Skin of body (tissue), 2 donors: ENCODE measurements around the gene TXNDC11. TPM values are rescaled to one million over a fixed set of nuclear protein-coding genes. Genes with fewer than 3 reads are reported as not detected.

Experiments used
- DNase-seq: peaks from one replicate; lab custom pipeline; 2025; lab: John Stamatoyannopoulos, UW
- total RNA-seq: library from RNA; depleted of rRNA; stranded (reverse); fragments of >200 nt; gene quantifications from one replicate; pipeline ENCODE4 v1.2.3, GENCODE V29; 2014

The TXNDC11 gene
- total RNA-seq, 1 donor from 2014 or later: 22.9 TPM

DNA sequence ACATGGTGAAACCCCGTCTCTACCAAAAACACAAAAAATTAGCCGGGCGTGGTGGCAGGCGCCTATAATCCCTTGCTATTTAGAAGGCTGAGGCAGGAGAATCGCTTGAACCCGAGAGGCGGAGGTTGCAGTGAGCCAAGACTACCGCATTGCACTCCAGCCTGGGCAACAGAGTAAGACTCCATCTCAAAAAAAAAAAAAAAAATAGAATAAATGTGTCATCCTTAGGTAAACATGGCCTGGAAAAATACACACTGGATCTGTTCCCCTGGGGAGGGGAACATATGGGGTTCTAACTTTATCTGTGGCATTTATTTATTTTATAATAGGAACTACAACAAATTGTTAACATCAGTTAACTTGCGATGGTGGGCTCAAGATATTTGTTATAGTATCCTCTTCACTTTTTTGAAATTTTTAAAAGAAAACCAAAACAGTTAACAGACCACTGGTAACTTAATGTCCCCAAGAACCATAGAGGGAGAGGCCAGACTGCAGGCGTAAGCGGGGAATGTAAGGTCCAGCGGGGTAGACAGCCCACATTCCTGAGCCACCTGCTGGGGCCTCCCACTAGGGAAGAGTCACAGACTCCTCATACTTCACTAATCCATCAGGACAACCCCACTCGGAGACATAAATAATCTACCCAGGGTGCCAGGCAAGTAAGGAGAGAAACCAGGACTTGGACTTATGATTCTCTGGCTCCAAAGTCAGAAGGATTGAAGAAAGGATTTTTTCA lies 12.5 kb upstream of the TXNDC11 start:
- DNase-seq: no peak

DNA sequence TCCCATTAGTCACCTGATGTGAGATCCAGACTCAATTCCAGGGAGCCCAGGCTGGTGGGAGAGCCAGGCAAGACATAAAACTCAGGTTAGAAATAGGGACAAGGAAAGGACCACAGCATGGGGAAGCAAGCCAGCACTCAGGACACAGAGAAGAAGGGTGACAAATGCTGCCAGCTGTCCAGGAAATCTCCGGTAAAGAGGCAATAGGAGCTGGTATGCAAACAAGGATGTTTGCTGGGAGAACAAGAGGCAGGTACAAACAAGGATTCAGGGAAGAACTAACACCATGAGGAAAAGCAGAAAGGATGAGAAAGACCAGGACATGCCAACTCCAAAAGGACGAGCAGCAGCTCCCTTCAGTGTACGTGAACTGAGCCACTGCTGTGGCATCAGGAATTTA lies 10.2 kb upstream of the TXNDC11 start:
- no peak for DNase-seq

DNA sequence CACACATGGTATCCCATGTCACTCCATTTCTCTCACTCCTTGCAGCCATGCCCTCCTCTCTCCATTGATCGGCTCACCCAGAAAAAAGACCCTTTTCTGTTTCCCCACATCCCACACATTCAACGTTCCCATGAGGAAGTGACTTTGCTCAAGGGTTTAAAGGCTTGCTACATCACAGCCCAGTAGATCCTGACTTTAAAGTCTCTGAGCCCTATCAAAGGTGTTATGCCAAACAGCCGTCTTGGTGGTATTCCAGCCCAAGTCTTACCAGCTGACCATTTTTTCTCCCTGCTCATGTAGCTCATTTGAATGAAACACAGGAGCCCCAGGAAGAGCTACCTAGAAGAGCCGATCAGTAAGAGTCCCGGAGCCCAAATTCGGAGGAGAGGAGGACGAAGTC lies 7.4 kb upstream of the TXNDC11 start:
- DNase-seq: no peak

DNA sequence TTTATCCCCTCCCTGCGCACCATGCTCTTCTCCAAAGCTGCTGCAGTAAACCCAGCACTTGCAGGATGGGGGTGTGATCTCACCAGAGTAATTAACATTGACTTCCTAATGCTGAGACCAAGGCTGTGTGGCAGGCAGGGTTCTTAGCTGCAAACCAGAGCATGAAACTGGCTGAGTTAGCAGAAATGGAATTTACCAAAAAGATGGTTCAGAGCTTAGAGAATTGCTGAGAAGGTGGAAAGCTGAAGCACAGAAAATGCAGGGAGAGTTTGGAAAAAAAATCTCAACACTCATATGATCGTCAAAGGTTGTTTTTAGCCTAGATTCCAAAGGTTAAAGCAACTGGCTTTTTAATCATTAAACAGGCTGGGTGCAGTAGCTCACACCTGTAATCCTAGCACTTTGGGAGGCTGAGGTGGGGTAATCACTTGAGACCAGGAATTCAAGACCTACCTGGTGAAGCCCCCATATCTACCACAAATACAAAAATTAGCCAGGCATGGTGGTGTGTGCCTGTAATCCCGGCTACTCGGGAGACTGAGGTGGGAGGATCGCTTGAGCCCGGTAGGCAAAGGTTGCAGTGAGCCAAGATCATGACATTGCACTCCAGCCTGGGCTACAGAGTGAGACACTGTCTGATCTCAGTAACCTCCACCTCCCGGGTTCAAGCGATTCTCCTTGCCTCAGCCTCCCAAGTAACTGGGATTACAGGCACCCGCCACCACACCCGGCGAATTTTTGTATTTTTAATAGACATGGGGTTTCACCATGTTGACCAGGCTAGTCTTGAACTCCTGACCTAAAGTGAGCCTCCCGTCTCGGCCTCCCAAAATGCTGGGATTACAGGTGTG lies 6.0 kb upstream of the TXNDC11 start:
- no peak for DNase-seq

DNA sequence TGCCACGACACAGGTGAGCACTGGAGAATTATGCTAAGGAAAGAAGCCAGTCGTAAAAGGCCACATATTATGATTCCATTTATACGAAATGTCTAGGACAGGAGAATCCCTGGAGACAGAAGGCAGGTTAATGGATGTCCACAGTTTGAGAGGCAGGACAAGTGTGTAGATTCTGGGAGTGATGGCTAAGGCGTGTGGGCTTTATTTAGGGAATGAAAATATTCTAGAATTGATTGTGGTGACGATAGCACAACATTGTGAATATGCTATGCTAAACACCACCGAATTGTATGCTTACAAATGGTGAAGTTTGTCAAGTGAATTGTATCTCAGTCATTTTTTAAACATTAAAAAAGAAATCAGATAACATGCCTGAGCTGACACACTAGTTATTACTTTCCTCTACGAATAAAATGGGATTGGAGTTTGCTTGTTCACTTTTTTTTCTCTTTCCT lies 5.3 kb upstream of the TXNDC11 start:
- no peak for DNase-seq

DNA sequence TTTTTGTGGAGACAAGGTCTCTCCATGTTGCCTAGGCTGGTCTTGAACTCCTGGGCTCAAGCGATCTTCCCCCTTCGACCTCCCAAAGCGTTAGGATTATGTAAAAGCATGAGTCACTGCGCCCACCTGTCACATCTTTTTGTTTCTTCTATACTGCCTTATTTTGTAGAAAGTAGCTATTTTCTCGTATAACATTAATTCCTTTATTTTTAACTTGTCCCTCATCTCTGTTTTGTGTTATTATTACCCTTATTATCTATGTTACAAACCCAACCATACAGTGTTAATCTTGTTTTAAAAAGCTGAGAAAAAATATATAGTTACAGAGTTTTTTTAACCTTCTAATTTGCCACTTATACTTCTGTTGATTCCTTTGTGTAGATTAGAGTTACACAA lies 1.4 kb upstream of the TXNDC11 start:
- no peak for DNase-seq

DNA sequence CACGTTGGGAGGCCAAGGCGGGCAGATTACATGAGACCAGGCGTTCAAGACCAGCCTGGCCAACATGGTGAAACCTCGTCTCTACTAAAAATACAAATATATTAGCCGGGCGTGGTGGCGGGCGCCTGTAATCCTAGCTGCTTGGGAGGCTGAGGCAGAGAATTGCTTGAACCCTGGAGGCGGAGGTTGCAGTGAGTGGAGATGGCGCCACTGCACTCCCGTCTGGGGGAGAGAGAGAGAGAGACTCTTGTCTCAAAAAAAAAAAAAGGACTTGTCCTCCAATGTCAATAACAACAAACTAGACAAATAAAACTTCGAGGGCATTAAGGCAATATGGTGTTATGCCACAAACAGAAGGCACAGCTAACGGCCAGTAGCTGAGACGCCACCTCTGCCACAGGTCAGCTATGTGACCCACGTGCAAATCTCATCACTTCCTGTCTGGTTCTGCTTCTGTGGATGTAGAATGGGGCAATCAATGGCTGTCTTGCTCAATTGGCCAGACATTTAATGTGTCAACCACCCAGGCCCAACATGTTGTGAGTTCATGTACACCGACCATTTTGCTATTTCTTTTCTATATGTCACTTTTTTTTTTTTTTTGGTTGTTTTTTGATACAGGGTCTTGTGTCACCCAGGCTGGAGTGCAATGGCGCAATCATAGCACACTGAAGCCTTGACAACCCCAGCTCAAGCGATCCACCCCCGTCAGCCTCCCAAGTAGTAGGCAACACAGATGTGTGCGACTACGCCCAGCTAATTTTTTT lies 834 bp upstream of the TXNDC11 start:
- peak; percentile 38 for DNase-seq

DNA sequence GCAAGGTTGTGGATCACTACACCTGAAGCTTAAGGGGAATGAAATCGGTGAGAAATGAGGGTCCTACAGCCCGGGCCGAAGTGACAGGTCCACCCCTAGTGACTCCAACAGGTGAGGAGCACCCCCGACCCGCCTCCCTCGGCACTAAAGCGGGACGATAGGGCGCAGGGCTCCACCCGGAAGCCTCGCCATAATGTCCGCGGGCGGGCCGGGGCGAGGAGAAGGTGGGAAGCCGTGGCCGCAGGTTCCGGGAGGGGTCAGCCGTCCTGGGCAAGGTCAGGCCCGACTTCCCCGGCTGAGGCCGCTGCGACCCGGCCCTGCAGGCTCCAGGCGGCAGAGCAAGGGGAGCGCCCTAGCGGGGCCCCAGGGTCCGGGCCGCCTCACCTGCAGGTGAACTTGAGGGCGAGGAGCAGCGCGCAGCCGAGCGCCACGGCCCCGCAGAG lies 543 bp downstream of the TXNDC11 start:
- no peak for DNase-seq

DNA sequence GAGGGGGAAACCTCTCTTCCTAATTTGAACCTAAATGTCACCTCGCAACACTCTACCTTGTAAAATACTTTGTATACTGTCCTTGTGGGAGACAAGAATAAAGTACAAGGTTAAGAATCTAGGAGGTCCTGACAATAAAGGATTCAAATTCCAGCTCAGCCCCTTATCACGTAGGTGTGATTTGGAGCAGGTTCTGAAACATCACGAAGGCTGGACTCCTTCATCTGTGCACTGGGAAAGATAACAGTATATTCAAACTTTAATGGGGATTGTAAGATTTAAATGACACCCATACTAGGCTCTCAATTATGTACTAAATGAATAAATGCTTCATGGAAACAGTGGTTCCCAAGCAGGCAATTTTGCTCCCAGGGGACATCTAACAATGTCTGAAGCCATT lies 2.1 kb downstream of the TXNDC11 start:
- no peak for DNase-seq

DNA sequence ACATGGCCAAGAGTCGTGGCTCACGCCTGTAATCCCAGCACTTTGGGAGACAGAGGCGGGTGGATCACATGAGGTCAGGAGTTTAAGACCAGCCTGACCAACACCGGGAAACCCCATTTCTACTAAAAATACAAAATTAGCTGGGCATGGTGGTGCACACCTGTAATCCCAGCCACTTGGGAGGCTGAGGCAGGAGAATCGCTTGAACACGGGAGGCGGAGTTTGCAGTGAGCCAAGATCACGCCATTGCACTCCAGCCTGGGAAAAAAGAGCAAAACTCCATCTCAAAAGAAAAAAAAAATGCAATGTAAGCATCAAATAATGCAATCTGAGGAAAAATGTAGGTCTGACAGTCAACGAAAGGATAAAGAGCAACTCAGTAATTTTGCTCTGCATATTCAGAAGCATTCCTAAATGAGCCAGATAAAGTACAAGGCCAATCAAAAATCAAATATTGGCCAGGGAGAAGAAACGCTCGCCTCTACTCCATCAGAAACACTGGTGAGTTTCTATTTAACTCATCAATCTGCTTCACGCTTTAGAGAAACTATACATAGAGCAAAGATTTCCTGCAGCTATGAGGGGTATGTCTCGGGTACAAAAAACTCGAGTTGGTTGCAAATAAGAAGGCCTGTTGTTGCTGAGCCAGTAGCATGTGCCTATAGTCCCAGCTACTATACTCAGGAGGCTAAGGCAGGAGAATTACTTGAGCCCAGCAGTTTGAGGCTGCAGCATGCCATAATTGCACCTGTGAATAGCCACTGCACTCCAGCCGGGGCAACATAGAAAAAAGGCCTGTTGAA lies 3.7 kb downstream of the TXNDC11 start:
- DNase-seq: no peak

DNA sequence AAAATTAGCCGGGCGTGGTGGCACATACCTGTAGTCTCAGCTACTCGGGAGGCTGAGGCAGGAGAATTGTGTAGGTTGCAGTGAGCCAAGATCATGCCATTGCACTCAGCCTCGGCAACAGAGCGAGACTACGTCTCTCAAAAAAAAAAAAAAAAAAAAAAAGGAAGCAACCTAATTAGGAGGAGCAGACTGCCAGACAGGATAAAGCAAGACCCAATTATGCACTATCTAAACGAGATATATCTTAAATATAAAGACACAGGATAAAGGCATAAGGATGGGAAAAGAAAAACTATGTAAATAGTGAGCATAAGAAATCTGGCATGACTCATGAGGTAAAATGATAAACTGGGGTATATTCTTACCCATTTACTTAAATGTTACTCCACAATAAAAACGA lies 4.9 kb downstream of the TXNDC11 start:
- DNase-seq: no peak

DNA sequence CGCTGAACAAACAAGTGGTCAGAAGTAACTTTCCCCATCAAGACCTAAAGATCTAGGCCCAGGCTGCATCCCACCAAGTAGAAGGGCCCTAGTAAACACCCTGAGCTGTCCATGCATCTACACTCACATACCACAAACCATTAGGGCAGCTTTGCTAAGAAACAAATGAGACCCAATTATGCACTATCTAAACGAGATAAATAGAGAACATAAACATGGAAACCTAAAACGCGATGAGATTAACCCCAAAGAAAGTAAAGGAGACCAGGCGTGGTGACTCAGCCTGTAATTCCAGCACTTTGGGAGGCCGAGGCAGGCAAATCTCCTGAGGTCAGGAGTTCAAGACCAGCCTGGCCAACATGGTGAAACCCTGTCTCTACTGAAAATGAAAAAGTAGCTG lies 5.8 kb downstream of the TXNDC11 start:
- DNase-seq: no peak

DNA sequence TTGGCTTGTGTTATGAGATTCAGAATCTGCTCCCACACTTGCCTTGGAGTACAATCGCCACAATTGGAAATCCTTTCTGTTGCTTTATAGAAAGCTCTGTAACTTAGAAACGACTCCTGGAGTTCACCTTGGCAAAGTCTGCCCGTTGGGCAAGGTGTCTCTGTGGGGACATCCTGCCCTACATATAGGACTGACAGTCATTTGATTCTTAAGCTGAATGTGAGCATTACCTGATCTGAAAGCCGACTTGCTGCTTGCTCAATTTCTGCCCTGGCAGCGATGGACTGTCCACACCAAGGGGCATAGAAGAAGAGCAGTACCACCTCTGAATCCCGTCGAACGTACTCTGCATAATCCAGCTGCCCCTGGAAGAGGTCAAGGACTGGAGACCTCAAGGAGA lies 6.9 kb downstream of the TXNDC11 start:
- DNase-seq: no peak

DNA sequence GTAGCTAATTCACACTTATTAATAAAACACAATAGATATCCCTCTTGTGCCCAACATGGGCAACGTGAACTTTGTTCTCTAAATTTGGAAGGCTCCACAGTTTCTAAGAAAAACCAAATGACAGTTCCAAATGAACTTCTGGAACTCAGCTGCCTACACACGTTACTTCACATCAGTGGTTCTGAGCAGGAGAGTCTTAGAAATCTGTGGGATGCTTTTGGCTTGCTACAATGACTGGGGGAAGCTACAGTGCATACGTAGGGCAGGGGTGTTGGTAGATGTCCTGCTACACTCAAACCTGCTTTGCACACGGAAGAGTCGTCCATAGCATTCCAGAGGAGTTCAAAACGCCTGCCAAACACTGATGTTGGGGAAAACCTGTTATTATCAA lies 8.0 kb downstream of the TXNDC11 start:
- no peak for DNase-seq

DNA sequence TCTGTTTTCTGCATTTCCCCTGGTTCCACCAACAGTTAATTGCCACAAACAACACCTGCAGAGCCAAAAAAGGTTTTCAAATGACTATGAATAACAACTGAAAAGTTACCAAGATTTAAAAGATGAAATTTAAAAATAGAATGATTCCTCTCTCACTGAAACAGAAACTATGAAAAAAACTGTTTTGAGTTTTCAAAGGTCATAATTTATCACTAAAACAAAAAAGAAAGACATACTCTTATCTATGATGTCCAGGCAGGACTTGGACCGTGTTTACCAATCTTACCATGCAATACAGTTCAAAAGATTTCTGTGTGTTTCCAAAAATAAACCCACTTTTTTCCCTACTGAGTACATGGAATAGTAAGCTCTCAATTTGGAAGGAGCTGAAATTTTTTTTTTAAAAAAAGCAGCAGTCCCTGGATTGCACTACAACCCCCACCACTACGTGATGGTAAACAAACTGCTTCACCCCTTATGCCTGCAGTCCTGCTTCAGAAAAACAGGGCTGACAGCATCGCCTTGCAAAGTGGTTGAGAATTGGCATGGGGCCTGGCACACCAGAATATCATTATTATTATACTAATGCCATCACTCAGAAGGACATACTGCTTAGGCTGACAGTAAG lies 8.5 kb downstream of the TXNDC11 start:
- DNase-seq: no peak

DNA sequence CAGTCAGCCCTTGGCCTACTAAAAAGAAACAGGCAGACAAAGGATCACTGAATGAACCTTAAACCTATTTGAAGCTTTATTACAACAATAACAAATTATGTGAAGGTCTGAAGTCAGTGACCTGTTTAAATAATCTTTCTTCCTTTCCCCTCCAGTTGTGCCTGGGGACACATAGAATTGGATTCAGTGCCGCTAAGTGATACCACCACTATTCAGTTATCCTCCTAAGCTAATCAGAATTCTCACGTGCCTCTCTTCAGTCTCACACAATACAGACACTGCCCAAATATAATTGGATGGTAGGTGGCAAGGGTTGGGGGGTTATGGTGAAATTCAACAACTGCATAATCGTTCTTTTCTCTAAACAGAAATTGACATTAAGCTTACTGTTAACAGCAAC lies 11.4 kb downstream of the TXNDC11 start:
- no peak for DNase-seq

DNA sequence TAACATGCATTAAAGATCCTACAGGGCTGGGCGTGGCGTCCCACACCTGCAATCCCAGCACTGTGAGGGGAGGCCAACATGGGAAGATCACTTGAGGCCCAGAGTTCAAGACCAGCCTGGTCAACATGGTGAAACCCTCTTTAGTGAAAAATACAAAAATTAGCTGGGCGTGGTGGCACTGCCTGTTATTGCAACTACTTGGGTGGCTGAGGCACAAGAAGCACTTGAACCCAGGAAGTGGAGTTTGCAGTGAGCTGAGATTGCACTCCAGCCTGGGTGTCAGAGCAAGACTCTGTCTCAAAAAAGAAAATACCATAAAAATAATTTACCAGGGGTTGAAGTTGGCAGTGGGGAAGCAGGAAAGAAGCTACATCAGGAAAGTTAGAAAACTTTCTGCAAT lies 12.9 kb downstream of the TXNDC11 start:
- DNase-seq: no peak

DNA sequence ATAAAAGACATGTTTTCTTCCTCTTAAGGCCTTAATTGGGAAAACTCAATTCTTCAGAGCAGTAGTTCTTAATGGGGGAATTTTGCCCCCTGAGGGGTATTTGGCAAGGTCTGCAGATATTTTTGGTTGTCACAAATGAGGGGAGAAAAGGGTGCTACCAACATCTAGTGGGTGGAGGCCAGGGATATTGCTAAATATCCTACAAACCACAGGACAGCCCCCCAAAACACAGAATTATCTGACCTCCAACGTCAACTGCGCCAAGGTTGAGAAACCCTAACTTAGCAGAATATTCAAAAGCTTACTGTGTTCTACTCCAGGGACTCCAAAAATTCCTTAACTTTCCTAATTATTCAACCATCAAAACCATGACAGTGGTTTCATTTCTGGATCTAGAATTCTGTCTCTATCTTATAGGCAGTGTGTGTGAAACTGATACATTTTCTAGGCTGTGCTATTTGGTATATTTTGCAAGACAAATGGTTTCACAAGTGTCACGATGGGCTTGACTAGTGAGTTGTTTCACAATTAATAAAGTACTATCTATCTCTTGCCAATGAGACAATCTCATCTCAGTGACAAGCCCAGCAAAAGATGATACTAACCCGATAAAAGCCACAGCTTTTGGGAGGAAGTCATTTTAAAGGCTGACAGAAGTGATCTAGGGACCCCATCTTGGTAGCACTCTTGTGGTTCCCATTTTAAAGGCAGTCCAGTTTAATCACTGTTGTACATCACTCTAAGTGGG lies 14.7 kb downstream of the TXNDC11 start:
- DNase-seq: no peak

DNA sequence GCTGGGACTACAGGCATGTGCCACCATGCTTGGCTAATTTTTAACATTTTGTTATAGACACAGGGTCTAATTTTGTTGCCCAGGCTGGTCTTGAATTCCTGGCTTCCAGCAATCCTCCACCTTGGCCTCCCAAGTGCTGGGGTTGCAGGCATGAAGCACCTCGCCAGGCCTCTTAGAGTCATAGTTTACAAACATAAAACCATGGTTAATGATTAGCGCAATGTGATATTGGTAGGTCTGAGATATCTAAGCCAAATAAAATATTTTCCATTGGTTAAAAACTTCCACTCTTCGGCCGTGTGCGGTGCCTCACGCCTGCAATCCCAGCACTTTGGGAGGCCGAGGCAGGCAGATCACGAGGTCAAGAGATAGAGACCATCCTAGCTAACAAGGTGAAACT lies 16.6 kb downstream of the TXNDC11 start:
- no peak for DNase-seq

DNA sequence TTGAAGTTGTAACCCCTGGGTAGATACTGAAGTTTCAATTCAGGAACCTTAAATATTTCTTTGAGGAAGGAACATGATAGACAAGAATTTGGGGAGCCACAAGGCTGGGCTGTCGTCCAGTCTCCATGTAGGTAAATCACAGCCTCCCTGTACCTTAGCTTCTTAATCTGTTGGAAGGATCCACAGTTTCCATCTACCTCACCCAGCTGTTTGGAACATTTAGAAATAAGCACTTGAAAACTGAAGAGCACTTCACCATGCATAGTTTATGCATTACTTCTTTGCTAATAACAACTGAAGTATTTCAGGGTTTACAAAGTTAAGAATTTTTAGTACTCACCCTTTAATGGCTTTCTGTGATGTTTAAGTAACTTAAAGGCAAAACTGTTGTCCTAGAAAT lies 17.2 kb downstream of the TXNDC11 start:
- DNase-seq: no peak
